CD14-positive monocyte (primary cell): ENCODE data around the gene ALDH5A1. TPM values are rescaled to one million over a fixed set of nuclear protein-coding genes. Genes with fewer than 3 reads are reported as not detected.

ENCODE experiments used
- DNase-seq, 3 donors: peaks; one replicate each; pipeline ENCODE4 v3.0.0-alpha.2; 2011 to 2022
- H2AFZ ChIP-seq: 2 replicates; pipeline ENCODE4 v1.6.0; 2012; ENCODE audit warnings: mild to moderate bottlenecking, low read depth, low read length, inconsistent platforms; ENCODE audit not compliant: insufficient read depth, poor library complexity, severe bottlenecking
- H3K27ac ChIP-seq, 2 donors: 1 replicate in 1 of 2; 2 replicates in 1 of 2; pipeline ENCODE4 v1.5.1; 2012 to 2013; ENCODE audit warnings: low read length in 2 of 2, control low read depth in 1 of 2, inconsistent platforms in 1 of 2, low read depth in 1 of 2, mild to moderate bottlenecking in 1 of 2
- H3K27me3 ChIP-seq, 2 donors: one replicate each; pipeline versions ENCODE4 v1.6.0 to v1.6.1; 2011 to 2013; ENCODE audit warnings: low read length in 2 of 2; ENCODE audit not compliant: control insufficient read depth in 2 of 2, insufficient read depth in 2 of 2
- H3K36me3 ChIP-seq, 2 donors: replicated peaks in 1 of 2; 1 replicate in 1 of 2; 2 replicates in 1 of 2; pipeline versions ENCODE4 v1.5.1 to v1.6.1; 2012 to 2013; ENCODE audit warnings: low read length in 2 of 2, control low read depth in 1 of 2, inconsistent platforms in 1 of 2, mild to moderate bottlenecking in 1 of 2; ENCODE audit not compliant: insufficient read depth in 2 of 2, control insufficient read depth in 1 of 2
- H3K4me1 ChIP-seq, 2 donors: 1 replicate in 1 of 2; 2 replicates in 1 of 2; pipeline versions ENCODE4 v1.5.1 to v1.6.1; 2012 to 2013; ENCODE audit warnings: low read length in 2 of 2, control low read depth in 1 of 2, inconsistent platforms in 1 of 2, mild to moderate bottlenecking in 1 of 2, moderate library complexity in 1 of 2; ENCODE audit not compliant: insufficient read depth in 2 of 2, control insufficient read depth in 1 of 2
- H3K4me2 ChIP-seq: replicated peaks from 2 replicates; pipeline ENCODE3; 2012; ENCODE audit warnings: low read length, moderate library complexity, mild to moderate bottlenecking; ENCODE audit not compliant: poor library complexity, severe bottlenecking; ENCODE audit errors: extremely low read depth
- H3K4me3 ChIP-seq, 3 experiments: fragments of 200-600 bp in 1 of 3; sonication (generic) in 1 of 3; replicated peaks in 1 of 3; 1 replicate in 2 of 3; 2 replicates in 1 of 3; pipeline ENCODE4 v1.5.1; 2011 to 2013; ENCODE audit warnings: low read length in 3 of 3, mild to moderate bottlenecking in 3 of 3, control low read depth in 2 of 3, low read depth in 2 of 3, inconsistent platforms in 1 of 3, moderate library complexity in 1 of 3
- H3K79me2 ChIP-seq: 2 replicates; pipeline ENCODE4 v1.6.0; 2012; ENCODE audit warnings: mild to moderate bottlenecking, control low read depth, inconsistent platforms, low read length, moderate library complexity; ENCODE audit not compliant: insufficient read depth
- H3K9ac ChIP-seq: 2 replicates; pipeline ENCODE4 v1.6.0; 2017; ENCODE audit warnings: low read length, mild to moderate bottlenecking; ENCODE audit not compliant: insufficient read depth, poor library complexity, severe bottlenecking
- H3K9me3 ChIP-seq, 2 donors: replicated peaks in 1 of 2; 1 replicate in 1 of 2; 2 replicates in 1 of 2; pipeline versions ENCODE4 v1.5.1 to v1.6.1; 2012 to 2013; ENCODE audit warnings: low read length in 2 of 2, control low read depth in 1 of 2; ENCODE audit not compliant: control insufficient read depth in 1 of 2, insufficient read depth in 1 of 2
- H4K20me1 ChIP-seq: 2 replicates; pipeline ENCODE4 v1.6.0; 2012; ENCODE audit warnings: mild to moderate bottlenecking, low read length, control low read depth, moderate library complexity; ENCODE audit not compliant: insufficient read depth
- H3K27ac Mint-ChIP-seq, 7 donors: one replicate each; pipeline ENCODE4 v1.8.0; 2020; ENCODE audit warnings: mild to moderate bottlenecking in 7 of 7, mixed read lengths in 7 of 7, moderate library complexity in 6 of 7, inconsistent platforms in 2 of 7
- H3K27me3 Mint-ChIP-seq, 3 donors: one replicate each; pipeline ENCODE4 v1.8.0; 2021 to 2022; ENCODE audit warnings: low read depth in 3 of 3, mild to moderate bottlenecking in 3 of 3, mixed read lengths in 3 of 3, moderate library complexity in 3 of 3, inconsistent platforms in 1 of 3
- H3K36me3 Mint-ChIP-seq, 2 donors: one replicate each; pipeline ENCODE4 v1.8.0; 2020; ENCODE audit warnings: mixed read lengths in 2 of 2, inconsistent platforms in 1 of 2, mild to moderate bottlenecking in 1 of 2
- H3K4me1 Mint-ChIP-seq: one replicate; pipeline ENCODE4 v1.8.0; 2020; ENCODE audit warnings: mild to moderate bottlenecking, mixed read lengths
- H3K4me3 Mint-ChIP-seq, 2 donors: one replicate each; pipeline ENCODE4 v1.8.0; 2020; ENCODE audit warnings: mild to moderate bottlenecking in 2 of 2, mixed read lengths in 2 of 2, moderate library complexity in 1 of 2
- H3K9me3 Mint-ChIP-seq, 7 donors: one replicate each; pipeline ENCODE4 v1.8.0; 2020 to 2022; ENCODE audit warnings: mixed read lengths in 7 of 7, mild to moderate bottlenecking in 6 of 7, moderate library complexity in 6 of 7, inconsistent platforms in 2 of 7
- WGBS: methylation state at CpG from one replicate; pipeline ENCODE4 v1.1.5; 2013; ENCODE audit warnings: missing lambda C conversion rate; ENCODE audit not compliant: insufficient coverage; 5-methylcytosine and 5-hydroxymethylcytosine counted together
- intact Hi-C, 2 donors: fragments of 100-400 bp; cut with micrococcal nuclease; formaldehyde crosslinking; loops; one replicate each; pipeline versions ENCODE4 v1.15.0 to v1.15.1; 2023
- polyA plus RNA-seq, 3 donors: library from polyadenylated mRNA; depleted of rRNA in 1 of 3; unstranded in 2 of 3; stranded (reverse) in 1 of 3; fragments of 300-500 nt in 2 of 3; fragments of >200 nt in 1 of 3; fragmentation: Illumina TruSeq in 2 of 3; gene quantifications; 1 replicate in 2 of 3; 2 replicates in 1 of 3; pipeline ENCODE4 v1.2.3, GENCODE V29; 2012 to 2021
- TF ChIP-seq, protein P1 (sequence below): fragments of 200-600 bp; IDR thresholded peaks from one replicate; pipeline ENCODE4 v1.8.0; 2022; ENCODE audit warnings: antibody characterized with exemption, mild to moderate bottlenecking

ALDH5A1 gene
- polyA plus RNA-seq, 3 donors = 0.04 to 0.33 (median 0.17) TPM

DNA sequence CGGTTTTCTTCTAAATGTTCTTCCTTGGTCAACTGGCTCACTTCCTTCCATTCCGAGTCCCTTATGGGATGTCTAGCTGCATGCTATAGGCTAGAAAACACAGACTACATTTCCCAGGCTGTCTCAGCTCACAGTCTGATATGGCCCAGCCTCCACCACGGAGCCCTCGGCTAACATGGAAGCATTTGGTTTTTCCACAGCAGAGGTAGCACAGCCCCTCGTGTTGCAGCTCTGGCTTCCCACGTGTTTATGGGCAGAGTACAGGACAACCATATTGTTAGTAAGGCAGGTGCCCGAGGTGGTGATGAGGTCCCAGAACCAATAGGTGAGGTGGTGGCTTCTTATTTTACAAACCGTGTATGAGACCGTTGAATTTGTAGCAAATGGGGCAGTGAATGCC lies 14.1 kb upstream of the ALDH5A1 start:
- H3K9ac ChIP-seq = no peak overlapping the region
- no peaks in the 10 kb centered on the region for H3K9me3 ChIP-seq
- 93% methylated on average over 4 of the region's 9 CpGs for WGBS
- DNase-seq = no peak
- H3K4me1 Mint-ChIP-seq = peaks cover 4% of the 10 kb centered on the region
- no peaks in the 10 kb centered on the region for H3K4me1 ChIP-seq
- no peaks in the 10 kb centered on the region for H3K79me2 ChIP-seq
- H3K27me3 ChIP-seq = no peaks in the 10 kb centered on the region
- H3K27me3 Mint-ChIP-seq = no peaks in the 10 kb centered on the region
- H3K27ac ChIP-seq = no peak overlapping the region
- H3K4me3 Mint-ChIP-seq = no peak overlapping the region
- H3K9me3 Mint-ChIP-seq = no peaks in the 10 kb centered on the region
- no peak overlapping the region for H3K27ac Mint-ChIP-seq
- H4K20me1 ChIP-seq = no peaks in the 10 kb centered on the region
- H3K4me2 ChIP-seq = no peak overlapping the region
- no peak overlapping the region for H2AFZ ChIP-seq
- no peak overlapping the region for H3K4me3 ChIP-seq
- no peaks in the 10 kb centered on the region for H3K36me3 Mint-ChIP-seq
- intact Hi-C loops = no loop called here
- H3K36me3 ChIP-seq = no peaks in the 10 kb centered on the region
- TF ChIP-seq, protein P1, sequence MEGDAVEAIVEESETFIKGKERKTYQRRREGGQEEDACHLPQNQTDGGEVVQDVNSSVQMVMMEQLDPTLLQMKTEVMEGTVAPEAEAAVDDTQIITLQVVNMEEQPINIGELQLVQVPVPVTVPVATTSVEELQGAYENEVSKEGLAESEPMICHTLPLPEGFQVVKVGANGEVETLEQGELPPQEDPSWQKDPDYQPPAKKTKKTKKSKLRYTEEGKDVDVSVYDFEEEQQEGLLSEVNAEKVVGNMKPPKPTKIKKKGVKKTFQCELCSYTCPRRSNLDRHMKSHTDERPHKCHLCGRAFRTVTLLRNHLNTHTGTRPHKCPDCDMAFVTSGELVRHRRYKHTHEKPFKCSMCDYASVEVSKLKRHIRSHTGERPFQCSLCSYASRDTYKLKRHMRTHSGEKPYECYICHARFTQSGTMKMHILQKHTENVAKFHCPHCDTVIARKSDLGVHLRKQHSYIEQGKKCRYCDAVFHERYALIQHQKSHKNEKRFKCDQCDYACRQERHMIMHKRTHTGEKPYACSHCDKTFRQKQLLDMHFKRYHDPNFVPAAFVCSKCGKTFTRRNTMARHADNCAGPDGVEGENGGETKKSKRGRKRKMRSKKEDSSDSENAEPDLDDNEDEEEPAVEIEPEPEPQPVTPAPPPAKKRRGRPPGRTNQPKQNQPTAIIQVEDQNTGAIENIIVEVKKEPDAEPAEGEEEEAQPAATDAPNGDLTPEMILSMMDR = no peak

DNA sequence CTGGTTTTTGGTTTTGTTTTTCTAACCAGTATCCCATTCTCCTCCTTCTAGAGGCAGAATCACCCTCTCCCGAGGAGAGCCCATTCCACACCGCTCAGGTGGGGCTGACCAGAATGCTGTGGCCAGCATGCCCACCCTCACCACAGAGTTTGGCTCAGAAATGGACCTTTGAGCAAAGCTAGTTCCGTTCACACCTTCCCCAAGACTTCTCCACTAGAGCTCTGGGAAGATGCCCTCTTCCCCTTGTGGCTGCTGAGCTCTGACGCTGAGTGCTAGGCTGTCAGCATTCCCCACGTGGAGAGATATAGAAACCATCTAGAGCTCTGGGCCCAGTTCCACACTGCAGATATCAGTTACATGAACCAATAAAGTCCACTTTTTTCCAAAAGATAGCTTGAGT lies 13.3 kb upstream of the ALDH5A1 start:
- Histone ChIP-seq H3K36me3 (no peaks in the 10 kb centered on the region), H4K20me1 (no peaks in the 10 kb centered on the region), H3K4me2 (no peak overlapping the region), H2AFZ (no peak overlapping the region), H3K9me3 (no peaks in the 10 kb centered on the region), H3K79me2 (no peaks in the 10 kb centered on the region), H3K4me1 (no peaks in the 10 kb centered on the region), H3K27ac (no peak overlapping the region), H3K4me3 (no peak overlapping the region), H3K9ac (no peak overlapping the region), H3K27me3 (no peaks in the 10 kb centered on the region)
- Mint-ChIP-seq H3K27me3 (no peaks in the 10 kb centered on the region), H3K27ac (peak overlapping the region in 1 of 7 donors; percentile 72), H3K9me3 (no peaks in the 10 kb centered on the region), H3K36me3 (no peaks in the 10 kb centered on the region), H3K4me1 (peaks cover 4% of the 10 kb centered on the region), H3K4me3 (no peak overlapping the region)
- TF ChIP-seq, protein P1 = no peak
- intact Hi-C loops = no loop called here
- WGBS = 97% methylated on average over 5 of the region's 5 CpGs
- DNase-seq = no peak
